HG03039 (cell line): ENCODE results near the gene CYP2W1.
"Not testable (repeated sequence)": the region's sequence is repeated elsewhere in the genome, so short reads cannot be mapped to it uniquely, and the experiment has no call there.

ENCODE experiments used
- ATAC-seq: cut with Tn5 transposase; IDR thresholded peaks from one replicate; pipeline ENCODE4 v1.9.1; 2021; ENCODE audit warnings: mild to moderate bottlenecking, moderate library complexity; ENCODE audit not compliant: unreplicated experiment

The CYP2W1 gene

DNA sequence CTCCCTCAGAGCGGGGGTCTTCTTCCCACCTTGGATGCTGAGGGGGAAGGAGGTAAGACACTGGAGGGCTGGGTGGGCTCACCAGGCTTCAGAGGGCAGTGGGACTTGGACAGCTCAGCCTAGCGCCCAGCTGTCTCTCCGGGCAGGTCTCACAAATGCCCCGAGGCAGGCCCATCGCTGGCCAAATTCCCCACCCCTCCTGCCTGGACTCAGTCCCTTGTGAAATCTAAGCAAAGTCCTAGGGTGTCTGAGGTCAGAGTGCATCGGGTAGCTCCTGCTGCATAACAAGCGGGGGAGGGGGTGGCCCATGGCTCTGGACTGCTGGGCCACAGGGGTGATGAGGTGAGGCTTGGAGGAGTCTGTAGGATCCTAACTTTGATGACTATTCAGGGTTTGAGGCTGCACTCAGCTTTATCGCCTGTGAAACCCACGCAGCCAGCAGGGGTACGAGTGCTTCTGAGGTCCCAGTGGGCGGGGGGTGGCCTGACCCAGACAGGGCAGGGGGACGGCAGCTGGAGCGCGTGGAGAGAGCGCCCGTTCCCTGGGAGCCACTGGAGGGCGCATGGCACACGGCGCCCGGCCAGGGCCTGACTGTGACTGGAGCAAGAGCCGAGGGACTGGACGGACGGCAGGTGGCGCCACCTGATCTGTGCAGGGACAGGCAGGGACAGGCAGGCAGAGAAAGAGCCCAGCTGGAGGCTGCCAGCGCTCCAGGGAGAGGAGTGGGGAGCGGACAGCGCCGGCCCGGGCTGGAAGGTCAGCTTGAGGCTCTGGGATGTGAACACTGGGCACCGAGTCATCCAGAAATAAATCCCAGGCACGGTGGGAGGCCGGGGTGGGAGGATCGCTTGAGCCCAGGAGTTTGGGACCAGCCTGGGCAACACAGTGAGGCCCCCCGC lies 10.0 kb downstream of the CYP2W1 start:
- ATAC-seq: peak; percentile 84

DNA sequence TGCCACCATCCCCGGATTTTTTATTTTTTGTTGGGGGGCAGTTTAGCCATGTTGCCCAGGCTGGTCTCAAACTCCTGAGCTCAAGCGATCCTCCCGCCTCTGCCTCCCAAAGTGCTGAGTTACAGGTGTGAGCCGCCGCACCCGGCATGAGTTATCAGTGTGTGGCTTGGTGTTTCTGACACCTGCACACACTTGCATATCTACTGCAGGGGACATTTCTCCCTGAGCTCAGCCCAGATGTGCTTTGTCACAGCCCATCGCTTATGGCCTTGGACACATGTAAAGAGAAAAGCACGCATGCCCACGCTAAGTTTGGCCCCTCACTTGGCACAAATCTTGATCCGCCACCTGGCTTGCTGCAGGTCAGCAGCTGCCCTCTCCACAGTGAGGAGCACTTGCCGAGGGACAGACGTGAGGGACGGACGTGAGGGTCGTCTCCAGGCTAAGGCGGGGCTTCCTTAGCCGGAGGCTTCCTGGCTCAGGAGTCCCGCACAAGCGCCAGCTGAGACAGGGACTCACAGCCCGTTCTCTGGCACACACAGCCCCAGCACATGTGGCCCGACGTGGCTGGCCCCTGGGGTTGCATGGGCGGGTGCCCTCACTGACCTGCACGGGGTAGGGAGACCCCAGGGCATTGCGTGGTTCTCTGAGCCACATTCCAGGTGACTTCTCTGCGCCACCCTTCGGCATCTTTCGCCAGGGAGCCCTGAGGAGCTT lies 11.8 kb downstream of the CYP2W1 start:
- no peak for ATAC-seq

DNA sequence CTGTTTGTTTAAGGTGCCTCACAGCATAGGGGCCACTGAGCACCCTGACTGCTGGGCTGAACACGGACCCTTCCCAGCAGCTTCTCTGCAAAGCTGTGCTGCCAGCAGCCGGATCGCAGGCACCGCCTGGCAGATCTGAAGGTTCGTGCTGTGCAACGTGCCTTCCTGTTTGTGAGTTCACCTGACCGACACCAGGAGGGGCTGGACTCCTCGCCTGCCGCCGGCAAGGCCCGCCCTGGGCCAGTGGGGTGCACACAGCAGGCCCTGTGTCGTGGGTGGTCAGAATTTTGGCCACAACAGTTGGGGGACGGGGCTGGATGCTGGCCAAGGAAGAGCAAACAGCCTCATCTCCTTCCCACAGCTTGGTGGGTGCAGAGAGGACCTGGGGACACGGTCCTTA lies 12.6 kb downstream of the CYP2W1 start:
- no peak for ATAC-seq

- no peak for ATAC-seq
Measured at GRCh38 chr7:996079-996872, 13.3 kb downstream of the CYP2W1 start.

DNA sequence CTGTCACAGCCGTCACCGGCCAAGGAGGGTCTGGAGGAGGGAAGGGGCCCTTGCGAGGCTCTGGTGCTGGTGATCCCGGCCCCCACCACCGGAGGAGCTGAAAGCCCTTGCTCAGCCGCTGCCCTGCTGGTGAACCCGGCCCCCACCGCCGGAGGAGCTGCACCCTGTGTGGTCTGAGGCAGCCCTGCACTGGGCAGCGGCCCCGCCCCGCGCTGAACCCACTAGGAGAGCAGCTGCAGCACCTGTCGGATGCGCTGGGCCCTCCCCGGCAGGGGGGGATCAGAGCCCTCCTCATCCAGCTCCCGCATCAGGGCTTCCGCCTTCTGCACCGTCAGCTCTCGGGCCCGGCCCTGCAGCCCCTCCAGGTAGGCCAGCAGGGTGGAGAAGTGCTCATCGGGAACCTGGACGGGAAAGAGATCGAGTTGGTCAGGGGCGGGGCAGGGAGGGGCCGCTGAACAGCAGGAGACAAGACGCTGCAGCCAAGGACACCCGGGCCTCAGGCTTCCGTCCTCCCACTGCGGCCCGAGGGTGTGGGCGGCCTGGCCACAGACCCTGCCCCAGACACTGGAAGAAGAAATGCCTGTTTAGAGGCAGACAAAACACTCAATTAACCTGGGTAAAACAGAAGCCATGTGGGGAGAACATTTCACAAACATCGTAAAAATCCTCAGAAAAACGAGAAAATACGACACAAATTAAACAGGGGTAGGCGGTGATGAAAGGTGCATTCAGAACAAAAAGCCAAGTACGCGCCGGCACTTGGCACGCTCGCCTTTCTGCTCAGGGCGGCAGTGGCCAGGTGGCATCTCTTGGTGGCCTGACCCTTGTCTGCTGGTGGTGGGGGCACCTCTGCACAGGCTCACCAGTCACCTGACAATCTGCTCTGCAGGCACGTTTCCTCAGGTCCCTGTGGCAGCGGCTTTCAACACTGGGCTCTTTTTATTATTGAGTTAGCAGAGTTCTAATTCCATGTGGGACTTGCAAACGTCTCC lies 14.7 kb downstream of the CYP2W1 start:
- ATAC-seq: no peak

- ATAC-seq: no peak
Measured at GRCh38 chr7:999149-999879, 16.3 kb downstream of the CYP2W1 start.

- ATAC-seq: no peak
Measured at GRCh38 chr7:999941-1000935, 17.3 kb downstream of the CYP2W1 start.

DNA sequence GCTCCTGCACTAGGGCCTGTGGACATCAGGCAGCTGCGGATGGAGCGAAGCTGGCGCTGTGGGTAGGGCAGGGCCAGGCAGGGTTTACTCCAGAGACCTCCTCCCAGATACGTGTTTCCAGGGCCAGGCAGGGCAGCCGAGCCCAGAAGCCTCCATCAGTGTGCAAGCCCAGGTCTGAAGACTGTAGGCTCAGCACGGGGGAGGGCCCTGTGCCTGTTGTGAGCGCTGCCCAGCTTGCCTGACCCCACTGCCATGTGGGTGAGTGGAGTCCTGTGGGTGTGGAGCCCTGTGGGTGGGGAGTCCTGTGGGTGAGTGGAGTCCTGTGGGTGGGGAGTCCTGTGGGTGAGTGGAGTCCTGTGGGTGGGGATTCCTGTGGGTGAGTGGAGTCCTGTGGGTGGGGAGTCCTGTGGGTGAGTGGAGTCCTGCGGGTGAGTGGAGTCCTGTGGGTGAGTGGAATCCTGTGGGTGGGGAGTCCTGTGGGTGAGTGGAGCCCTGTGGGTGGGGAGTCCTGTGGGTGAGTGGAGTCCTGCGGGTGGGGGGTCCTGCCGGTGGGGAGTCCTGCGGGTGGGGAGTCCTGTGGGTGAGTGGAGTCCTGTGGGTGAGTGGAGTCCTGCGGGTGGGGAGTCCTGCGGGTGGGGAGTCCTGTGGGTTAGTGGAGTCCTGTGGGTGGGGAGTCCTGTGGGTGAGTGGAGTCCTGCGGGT lies 18.2 kb downstream of the CYP2W1 start:
- ATAC-seq: not testable (repeated sequence)

- ATAC-seq: not testable (repeated sequence)
Measured at GRCh38 chr7:1002026-1002425, 19.0 kb downstream of the CYP2W1 start.

GRCh38 chr7:1002445-1002844 lies 19.5 kb downstream of the CYP2W1 start:
- not testable (repeated sequence) for ATAC-seq

DNA sequence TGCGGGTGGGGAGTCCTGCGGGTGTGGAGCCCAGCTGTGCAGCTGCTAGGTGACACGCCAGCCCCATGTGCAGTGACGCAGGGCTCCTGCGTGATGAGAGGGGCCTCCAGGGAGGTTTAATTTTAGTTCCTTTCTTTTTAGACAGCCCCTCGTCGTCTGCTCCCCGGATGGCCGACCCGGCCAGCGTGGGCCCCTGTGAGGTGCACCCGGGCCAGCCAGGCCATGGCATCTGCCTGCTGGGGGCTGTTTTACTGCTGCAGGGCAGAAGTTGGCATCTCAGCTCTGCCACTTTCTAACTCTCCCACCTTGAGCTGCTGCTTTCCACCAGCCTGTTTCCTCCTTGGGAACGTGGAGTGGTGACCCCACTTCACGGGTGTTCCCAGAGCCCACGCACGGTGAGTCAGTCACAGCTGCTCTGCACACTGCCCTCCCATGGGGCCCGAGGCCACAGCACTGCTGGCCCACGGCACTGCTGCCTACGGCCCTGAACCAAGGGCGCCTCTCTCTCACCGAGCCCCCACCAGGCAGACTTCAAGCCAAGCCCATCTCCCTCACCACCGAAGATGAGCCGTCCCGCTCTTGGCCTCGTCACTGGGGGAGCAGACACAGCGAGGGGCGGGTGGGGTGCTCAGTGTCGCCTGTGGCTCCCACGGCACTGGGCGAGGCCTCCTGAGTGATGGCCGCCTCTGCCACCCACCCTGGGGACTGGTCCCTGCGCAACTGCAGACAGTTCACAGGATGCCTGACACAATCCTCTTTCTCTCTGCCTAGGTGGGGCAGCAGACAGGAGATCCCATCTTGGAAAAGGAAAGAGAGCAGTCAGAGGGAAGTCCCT lies 21.3 kb downstream of the CYP2W1 start:
- no peak for ATAC-seq

- ATAC-seq: no peak
Measured at GRCh38 chr7:1005303-1005702, 22.3 kb downstream of the CYP2W1 start.

DNA sequence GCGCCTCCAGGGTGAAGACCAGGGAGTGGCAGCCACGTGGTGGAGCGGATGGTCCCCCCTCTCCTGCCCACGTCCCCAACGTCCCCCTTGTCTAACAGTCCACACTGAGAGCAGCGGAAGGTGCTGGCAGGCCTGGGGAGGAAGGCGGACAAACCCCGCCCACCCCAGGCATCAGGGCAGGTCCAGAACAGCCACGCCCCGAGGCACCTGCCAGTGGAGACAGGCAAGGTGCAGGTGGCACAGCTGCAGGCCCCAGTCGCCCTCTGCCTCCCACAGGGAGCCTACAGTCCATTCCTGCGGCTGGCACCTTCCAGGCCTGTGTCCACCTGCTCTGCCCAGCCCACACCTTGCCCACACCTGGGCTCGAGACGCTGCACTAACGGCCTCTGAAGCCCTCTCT lies 24.9 kb downstream of the CYP2W1 start:
- no peak for ATAC-seq

DNA sequence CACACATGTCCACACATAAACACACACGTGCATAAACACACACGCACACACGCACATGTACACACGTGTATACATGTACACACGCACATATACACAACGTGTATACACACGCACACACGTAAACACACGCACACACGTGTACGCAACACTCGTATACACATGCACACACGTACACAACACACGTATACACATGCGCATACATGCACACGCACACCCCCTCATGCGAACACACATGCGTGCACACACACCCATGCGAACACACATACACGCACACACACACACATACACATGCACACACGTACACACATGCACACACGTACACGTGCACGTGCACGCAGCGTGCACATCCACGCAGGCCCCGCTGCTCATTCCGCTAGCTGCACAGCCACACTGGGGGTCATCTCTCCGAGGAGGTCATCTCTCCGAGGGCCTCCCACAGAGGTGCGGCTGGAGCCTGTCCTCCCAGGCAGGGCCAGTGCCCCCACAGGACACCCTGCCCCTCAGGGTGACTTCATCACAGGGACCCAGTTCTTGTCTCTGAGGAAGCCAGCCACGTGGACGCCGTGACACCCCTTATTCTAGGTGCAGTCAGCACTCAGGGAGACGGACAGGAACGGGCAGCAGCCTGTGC lies 25.9 kb downstream of the CYP2W1 start:
- no peak for ATAC-seq

GRCh38 chr7:1009747-1010146 lies 26.8 kb downstream of the CYP2W1 start:
- no peak for ATAC-seq

- no peak for ATAC-seq
Measured at GRCh38 chr7:1010226-1010625, 27.2 kb downstream of the CYP2W1 start.
